Prostate gland (tissue), 2 donors: Measurements from ENCODE around the gene KRT76.

Experiments used
- POLR2AphosphoS5 ChIP-seq: sonication (generic); formaldehyde crosslinking; IDR thresholded peaks from one replicate; pipeline ENCODE4 v1.6.1; 2017; ENCODE audit warnings: antibody characterized with exemption
- TF ChIP-seq, protein P1 (sequence below), 4 experiments: fragments of 200-600 bp in 2 of 4; fragments of 450-650 bp in 2 of 4; sonication (generic) in 2 of 4; IDR thresholded peaks; 1 replicate in 3 of 4; 2 replicates in 1 of 4; pipeline ENCODE4 v1.5.1; 2016 to 2019; ENCODE audit warnings: antibody characterized with exemption in 4 of 4, mild to moderate bottlenecking in 2 of 4, moderate library complexity in 2 of 4

DNA sequence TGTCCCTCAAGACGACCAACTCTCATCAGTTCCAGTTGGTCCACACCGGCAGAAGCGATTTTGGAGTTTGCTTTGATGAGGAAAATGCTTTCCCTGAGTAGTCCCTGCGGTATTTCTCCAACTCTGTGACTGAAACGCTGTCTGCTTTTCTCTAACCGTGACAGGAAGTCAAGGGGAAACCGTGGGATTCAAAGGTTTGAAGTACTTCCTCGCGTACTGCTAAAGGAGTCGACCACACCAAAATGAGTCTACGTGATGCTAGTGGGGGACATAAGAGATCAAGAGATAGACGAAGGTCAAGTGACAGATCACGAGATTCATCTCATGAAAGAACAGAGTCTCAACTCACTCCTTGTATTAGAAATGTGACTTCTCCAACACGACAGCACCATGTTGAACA is 28.6 kb downstream of the KRT76 start:
- TF ChIP-seq, protein P1, sequence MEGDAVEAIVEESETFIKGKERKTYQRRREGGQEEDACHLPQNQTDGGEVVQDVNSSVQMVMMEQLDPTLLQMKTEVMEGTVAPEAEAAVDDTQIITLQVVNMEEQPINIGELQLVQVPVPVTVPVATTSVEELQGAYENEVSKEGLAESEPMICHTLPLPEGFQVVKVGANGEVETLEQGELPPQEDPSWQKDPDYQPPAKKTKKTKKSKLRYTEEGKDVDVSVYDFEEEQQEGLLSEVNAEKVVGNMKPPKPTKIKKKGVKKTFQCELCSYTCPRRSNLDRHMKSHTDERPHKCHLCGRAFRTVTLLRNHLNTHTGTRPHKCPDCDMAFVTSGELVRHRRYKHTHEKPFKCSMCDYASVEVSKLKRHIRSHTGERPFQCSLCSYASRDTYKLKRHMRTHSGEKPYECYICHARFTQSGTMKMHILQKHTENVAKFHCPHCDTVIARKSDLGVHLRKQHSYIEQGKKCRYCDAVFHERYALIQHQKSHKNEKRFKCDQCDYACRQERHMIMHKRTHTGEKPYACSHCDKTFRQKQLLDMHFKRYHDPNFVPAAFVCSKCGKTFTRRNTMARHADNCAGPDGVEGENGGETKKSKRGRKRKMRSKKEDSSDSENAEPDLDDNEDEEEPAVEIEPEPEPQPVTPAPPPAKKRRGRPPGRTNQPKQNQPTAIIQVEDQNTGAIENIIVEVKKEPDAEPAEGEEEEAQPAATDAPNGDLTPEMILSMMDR (IDR thresholded peaks at IDR 0.05) = no peak
- TF ChIP-seq POLR2AphosphoS5 = no peak
